AG08396 (cell line): Measurements from ENCODE around the gene MAPK8.
A peak's percentile ranks its signal among the peaks of the same experiment; 100 is the strongest.

ENCODE experiments used
- DNase-seq: peaks from one replicate; pipeline ENCODE4 v3.0.0; 2012; ENCODE audit warnings: low spot score, mixed read lengths

The MAPK8 gene

GRCh38 chr10:48450233-48450740, 143.8 kb downstream of the MAPK8 start:
- no peak for DNase-seq

- no peak for DNase-seq
These were observed 144.4 kb downstream of the MAPK8 start for GRCh38 chr10:48450741-48451466.

GRCh38 chr10:48451969-48452878, 145.7 kb downstream of the MAPK8 start:
- no peak for DNase-seq

- no peak for DNase-seq
These were observed 146.5 kb downstream of the MAPK8 start for GRCh38 chr10:48452879-48453412.

- peak; percentile 1 for DNase-seq
These were observed 147.2 kb downstream of the MAPK8 start for GRCh38 chr10:48453451-48454301.

- no peak for DNase-seq
These were observed 148.0 kb downstream of the MAPK8 start for GRCh38 chr10:48454302-48455054.

- DNase-seq, result no peak
These were observed 148.5 kb downstream of the MAPK8 start for GRCh38 chr10:48455055-48455391.

- DNase-seq, result no peak
These were observed 149.1 kb downstream of the MAPK8 start for GRCh38 chr10:48455392-48456151.

GRCh38 chr10:48456361-48456804, 149.9 kb downstream of the MAPK8 start:
- DNase-seq, result no peak

- DNase-seq, result no peak
These were observed 150.6 kb downstream of the MAPK8 start for GRCh38 chr10:48456808-48457761.

- no peak for DNase-seq
These were observed 151.6 kb downstream of the MAPK8 start for GRCh38 chr10:48457949-48458661.

GRCh38 chr10:48458662-48459048, 152.2 kb downstream of the MAPK8 start:
- no peak for DNase-seq

- DNase-seq, result no peak
These were observed 153.0 kb downstream of the MAPK8 start for GRCh38 chr10:48459270-48460150.

- no peak for DNase-seq
These were observed 153.7 kb downstream of the MAPK8 start for GRCh38 chr10:48460182-48460581.

- DNase-seq, result no peak
These were observed 155.4 kb downstream of the MAPK8 start for GRCh38 chr10:48461623-48462481.

- no peak for DNase-seq
These were observed 156.1 kb downstream of the MAPK8 start for GRCh38 chr10:48462482-48463020.
